VCaP (cell line): ENCODE measurements around the gene TEKT2.

Source experiments
- H3K27ac ChIP-seq: fragments of 450-650 bp; 2 replicates; pipeline ENCODE4 v1.5.1; 2017
- CTCF ChIP-seq: fragments of 450-650 bp; conservative IDR thresholded peaks from 2 replicates; pipeline ENCODE4 v1.5.1; 2017; ENCODE audit warnings: mild to moderate bottlenecking, moderate library complexity

Gene TEKT2

GRCh38 chr1:36083635-36084496, at the start of gene TEKT2:
Gene TEKT2 (plus strand): TSS chr1:36084094. CDS start chr1:36084922, 828 bp downstream.
- TF ChIP-seq CTCF = no peak
- H3K27ac ChIP-seq = peak within 1 kb of the TSS; percentile 22; the same call in 1 of the 2 replicates

- TF ChIP-seq CTCF = no peak
- H3K27ac ChIP-seq = no peak overlapping the region
Observed at GRCh38 chr1:36034692-36035091, 49.2 kb upstream of the TEKT2 start.

- no peak for TF ChIP-seq CTCF
- H3K27ac ChIP-seq = no peak overlapping the region
Observed at GRCh38 chr1:36035154-36035553, 48.7 kb upstream of the TEKT2 start.

- TF ChIP-seq CTCF = no peak
- no peak overlapping the region for H3K27ac ChIP-seq
Observed at GRCh38 chr1:36040238-36040637, 43.7 kb upstream of the TEKT2 start.

- no peak overlapping the region for H3K27ac ChIP-seq
- TF ChIP-seq CTCF = no peak
Observed at GRCh38 chr1:36051821-36052220, 32.1 kb upstream of the TEKT2 start.

GRCh38 chr1:36053978-36054377, 29.9 kb upstream of the TEKT2 start:
- no peak overlapping the region for H3K27ac ChIP-seq
- no peak for TF ChIP-seq CTCF

- H3K27ac ChIP-seq = no peak overlapping the region
- TF ChIP-seq CTCF = no peak
Observed at GRCh38 chr1:36055706-36056105, 28.2 kb upstream of the TEKT2 start.
